OCI-LY7 (cell line): ENCODE results near the gene RIC1. TPM values are rescaled to one million over a fixed set of nuclear protein-coding genes. Genes with fewer than 3 reads are reported as not detected.

Experiments used
- BruUV-seq: library from RNA; stranded (reverse); fragments of 400-500 nt; replicated peaks from 2 replicates; lab custom pipeline; 2021; lab: Mats Ljungman, UMichigan
- CTCF ChIA-PET: fragments of 300-600 bp; sonication (Branson Sonifier 250); formaldehyde crosslinking; loops from one replicate; lab custom pipeline; 2022; ENCODE audit warnings: antibody characterized with exemption; ENCODE audit not compliant: unreplicated experiment; lab: Charles Lee
- POLR2A ChIA-PET: fragments of 300-600 bp; sonication (Branson Sonifier 250); formaldehyde crosslinking; loops from one replicate; lab custom pipeline; 2022; ENCODE audit warnings: antibody characterized with exemption; lab: Charles Lee
- DNase-seq: peaks from one replicate; pipeline ENCODE4 v3.0.0-alpha.2; 2015; ENCODE audit warnings: low spot score
- H2AFZ ChIP-seq: fragments of 200-600 bp; sonication (generic), shearing (Covaris generic); 2 replicates; pipeline ENCODE4 v1.6.1; 2014; ENCODE audit warnings: mild to moderate bottlenecking, antibody characterized with exemption, low read length, moderate library complexity
- H3K27ac ChIP-seq: fragments of 200-600 bp; sonication (generic); 2 replicates; pipeline ENCODE4 v1.5.1; 2014; ENCODE audit warnings: mixed run types, low read depth, mild to moderate bottlenecking, moderate library complexity, low read length, inconsistent platforms; ENCODE audit not compliant: poor library complexity, severe bottlenecking
- H3K36me3 ChIP-seq: fragments of 200-600 bp; sonication (generic); 2 replicates; pipeline ENCODE4 v1.6.1; 2014; ENCODE audit warnings: mild to moderate bottlenecking, antibody characterized with exemption, low read length, moderate library complexity, mixed read lengths; ENCODE audit not compliant: insufficient read depth
- H3K4me1 ChIP-seq: fragments of 200-600 bp; sonication (generic); 2 replicates; pipeline ENCODE4 v1.5.1; 2014; ENCODE audit warnings: mild to moderate bottlenecking, low read length; ENCODE audit not compliant: insufficient read depth, poor library complexity, severe bottlenecking
- H3K4me2 ChIP-seq: fragments of 200-600 bp; sonication (generic); 2 replicates; pipeline ENCODE4 v1.6.1; 2014; ENCODE audit warnings: mild to moderate bottlenecking, low read length
- H3K4me3 ChIP-seq: fragments of 200-600 bp; sonication (generic); 2 replicates; pipeline ENCODE4 v1.5.1; 2014; ENCODE audit warnings: mild to moderate bottlenecking, low read depth, low read length; ENCODE audit not compliant: poor library complexity, severe bottlenecking
- H3K79me2 ChIP-seq: fragments of 200-600 bp; sonication (generic); 2 replicates; pipeline ENCODE4 v1.6.1; 2016; ENCODE audit warnings: low read depth, mild to moderate bottlenecking, low read length, moderate library complexity, mixed read lengths; ENCODE audit not compliant: insufficient read depth
- H3K9me2 ChIP-seq: fragments of 200-600 bp; sonication (generic); 2 replicates; pipeline ENCODE4 v1.6.1; 2016; ENCODE audit warnings: mild to moderate bottlenecking, low read length, mixed read lengths; ENCODE audit not compliant: insufficient read depth
- H3K9me3 ChIP-seq: fragments of 200-600 bp; sonication (generic); 2 replicates; pipeline ENCODE4 v1.6.1; 2014; ENCODE audit warnings: mild to moderate bottlenecking, mixed run types, low read length, mixed read lengths
- H4K20me1 ChIP-seq: fragments of 200-600 bp; sonication (generic); 2 replicates; pipeline ENCODE4 v1.6.1; 2014; ENCODE audit warnings: mild to moderate bottlenecking, antibody characterized with exemption, low read length, moderate library complexity, mixed read lengths; ENCODE audit not compliant: insufficient read depth
- EZH2phosphoT487 ChIP-seq: fragments of 200-600 bp; sonication (generic); IDR thresholded peaks from 2 replicates; pipeline ENCODE4 v1.6.1; 2018; ENCODE audit warnings: low read depth, borderline replicate concordance, mild to moderate bottlenecking, mixed run types, antibody characterized with exemption, low read length, moderate library complexity, mixed read lengths
- intact Hi-C: fragments of 100-400 bp; cut with micrococcal nuclease; formaldehyde crosslinking; loops from one replicate; pipeline ENCODE4 v1.10.0; 2022; ENCODE audit not compliant: unreplicated experiment
- total RNA-seq, 2 experiments: library from RNA; depleted of rRNA in 1 of 2; stranded (reverse); fragments of >200 nt in 1 of 2; shearing (Covaris generic) in 1 of 2; gene quantifications; 2 replicates each; pipeline ENCODE4 v1.2.3, GENCODE V29; 2014 to 2022
- TF ChIP-seq, protein P1 (sequence below): fragments of 200-600 bp; sonication (generic); conservative IDR thresholded peaks from 2 replicates; pipeline ENCODE4 v1.5.1; 2014; ENCODE audit warnings: mild to moderate bottlenecking, antibody characterized with exemption, low read length, moderate library complexity, mixed read lengths

The RIC1 gene
- total RNA-seq, 2 experiments from 2014 or later: 77.0 to 84.6 TPM

DNA sequence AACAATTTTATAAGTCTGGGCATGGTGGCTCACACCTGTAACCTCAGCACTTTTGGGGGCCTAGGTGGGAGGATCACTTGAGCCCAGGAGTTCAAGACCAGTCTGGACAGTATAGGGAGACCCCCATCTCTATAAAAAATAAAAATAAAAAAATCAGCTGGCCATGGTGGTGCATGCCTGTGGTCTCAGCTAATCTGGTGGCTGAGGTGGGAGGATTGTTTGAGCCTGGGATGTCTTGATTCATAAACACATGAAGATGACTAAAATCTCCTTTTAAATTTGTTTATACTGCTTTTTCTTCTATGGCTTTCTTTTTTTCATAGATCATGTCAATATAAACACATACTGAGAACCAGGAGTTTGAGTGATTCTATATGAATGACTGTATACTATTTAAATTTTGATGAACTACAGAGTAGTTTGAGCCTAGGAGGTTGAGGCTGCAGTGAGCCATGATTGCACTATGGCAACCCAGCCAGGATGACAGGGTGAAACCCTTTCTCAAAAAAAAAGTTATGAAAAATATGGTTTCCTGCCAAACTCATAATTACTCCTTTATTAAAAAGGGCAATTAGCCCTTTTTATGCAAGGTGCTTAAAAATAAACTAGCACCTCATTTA, 14.2 kb downstream of the RIC1 start:
- Histone ChIP-seq H3K27ac (no peak overlapping the region), H3K79me2 (peaks cover 100% of the 10 kb centered on the region), H3K36me3 (peaks cover 84% of the 10 kb centered on the region), H4K20me1 (peaks cover 20% of the 10 kb centered on the region; the same call in 1 of the 2 replicates), H2AFZ (no peak overlapping the region), H3K4me2 (no peak overlapping the region), H3K4me3 (no peak overlapping the region), H3K4me1 (no peaks in the 10 kb centered on the region), H3K9me3 (peaks cover 34% of the 10 kb centered on the region; the same call in 1 of the 2 replicates), H3K9me2 (no peaks in the 10 kb centered on the region)
- TF ChIP-seq EZH2phosphoT487: no peak
- TF ChIP-seq, protein P1, sequence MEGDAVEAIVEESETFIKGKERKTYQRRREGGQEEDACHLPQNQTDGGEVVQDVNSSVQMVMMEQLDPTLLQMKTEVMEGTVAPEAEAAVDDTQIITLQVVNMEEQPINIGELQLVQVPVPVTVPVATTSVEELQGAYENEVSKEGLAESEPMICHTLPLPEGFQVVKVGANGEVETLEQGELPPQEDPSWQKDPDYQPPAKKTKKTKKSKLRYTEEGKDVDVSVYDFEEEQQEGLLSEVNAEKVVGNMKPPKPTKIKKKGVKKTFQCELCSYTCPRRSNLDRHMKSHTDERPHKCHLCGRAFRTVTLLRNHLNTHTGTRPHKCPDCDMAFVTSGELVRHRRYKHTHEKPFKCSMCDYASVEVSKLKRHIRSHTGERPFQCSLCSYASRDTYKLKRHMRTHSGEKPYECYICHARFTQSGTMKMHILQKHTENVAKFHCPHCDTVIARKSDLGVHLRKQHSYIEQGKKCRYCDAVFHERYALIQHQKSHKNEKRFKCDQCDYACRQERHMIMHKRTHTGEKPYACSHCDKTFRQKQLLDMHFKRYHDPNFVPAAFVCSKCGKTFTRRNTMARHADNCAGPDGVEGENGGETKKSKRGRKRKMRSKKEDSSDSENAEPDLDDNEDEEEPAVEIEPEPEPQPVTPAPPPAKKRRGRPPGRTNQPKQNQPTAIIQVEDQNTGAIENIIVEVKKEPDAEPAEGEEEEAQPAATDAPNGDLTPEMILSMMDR: no peak
- ChIA-PET POLR2A (interaction anchor here (0.5 to 1.4 kb wide), 2 partner anchors 15 to 1169 kb away, joined by 5 to 6 read pairs; partner anchors contain the start of gene RIC1), CTCF (no interaction called here)
- no TSS peak for BruUV-seq
- DNase-seq: no peak
- intact Hi-C loops: no loop called here

DNA sequence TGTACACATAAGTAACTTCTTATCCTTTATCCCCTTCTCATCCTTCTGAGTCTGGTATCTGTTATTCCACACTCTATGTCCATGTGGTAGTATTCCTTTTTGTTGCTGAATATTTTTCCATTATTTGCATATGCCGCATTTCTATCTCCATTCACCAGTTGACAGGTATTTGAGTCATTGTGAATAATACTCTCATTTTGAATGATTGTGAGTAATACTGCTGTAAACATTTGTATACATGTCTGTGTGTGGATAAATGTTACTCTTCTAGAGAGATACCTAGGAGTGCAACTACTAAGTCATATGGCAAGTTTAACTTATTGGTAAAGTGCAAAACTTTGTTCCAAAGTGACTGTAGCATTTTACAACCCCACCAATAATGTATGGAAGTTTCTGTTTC, 15.6 kb downstream of the RIC1 start:
- no peak for DNase-seq
- ChIA-PET CTCF (no interaction called here), POLR2A (interaction anchor here (0.8 to 1.4 kb wide), 4 partner anchors 12 to 29 kb away, joined by 3 to 6 read pairs (median 4); partner anchors contain the start of gene RIC1)
- Histone ChIP-seq H3K36me3 (peaks cover 83% of the 10 kb centered on the region), H3K9me3 (peaks cover 36% of the 10 kb centered on the region; the same call in 1 of the 2 replicates), H3K4me1 (no peaks in the 10 kb centered on the region), H3K4me2 (no peak overlapping the region), H4K20me1 (peaks cover 17% of the 10 kb centered on the region; the same call in 1 of the 2 replicates), H2AFZ (no peak overlapping the region), H3K27ac (no peak overlapping the region), H3K9me2 (no peaks in the 10 kb centered on the region), H3K79me2 (peaks cover 100% of the 10 kb centered on the region), H3K4me3 (no peak overlapping the region)
- no peak for TF ChIP-seq EZH2phosphoT487
- TF ChIP-seq, protein P1: no peak
- no TSS peak for BruUV-seq
- intact Hi-C loops: no loop called here

GRCh38 chr9:5646116-5646515, 17.2 kb downstream of the RIC1 start:
- H3K9me2 ChIP-seq: no peaks in the 10 kb centered on the region
- H3K27ac ChIP-seq: no peak overlapping the region
- peaks cover 84% of the 10 kb centered on the region for H3K36me3 ChIP-seq
- peaks cover 11% of the 10 kb centered on the region; the same call in 1 of the 2 replicates for H4K20me1 ChIP-seq
- BruUV-seq: no TSS peak
- CTCF ChIA-PET: no interaction called here
- intact Hi-C loops: no loop called here
- H3K4me2 ChIP-seq: no peak overlapping the region
- peaks cover 29% of the 10 kb centered on the region; the same call in 1 of the 2 replicates for H3K9me3 ChIP-seq
- no peaks in the 10 kb centered on the region for H3K4me1 ChIP-seq
- H3K79me2 ChIP-seq: peaks cover 100% of the 10 kb centered on the region
- no peak for DNase-seq
- no peak for TF ChIP-seq EZH2phosphoT487
- TF ChIP-seq, protein P1: no peak
- H2AFZ ChIP-seq: no peak overlapping the region
- POLR2A ChIA-PET: interaction anchor here (1.3 kb wide), 1 partner anchor 22 kb away, joined by 3 read pairs; no protein-coding TSS in a partner anchor
- H3K4me3 ChIP-seq: no peak overlapping the region
